Activated CD4-positive, alpha-beta T cell treated with anti-CD3 and anti-CD28 coated beads for 1 hour (primary cell): ENCODE results near the gene CCDC30.

Experiments used
- DNase-seq: peaks from one replicate; pipeline ENCODE4 v3.0.0-alpha.2; 2020

Gene CCDC30

DNA sequence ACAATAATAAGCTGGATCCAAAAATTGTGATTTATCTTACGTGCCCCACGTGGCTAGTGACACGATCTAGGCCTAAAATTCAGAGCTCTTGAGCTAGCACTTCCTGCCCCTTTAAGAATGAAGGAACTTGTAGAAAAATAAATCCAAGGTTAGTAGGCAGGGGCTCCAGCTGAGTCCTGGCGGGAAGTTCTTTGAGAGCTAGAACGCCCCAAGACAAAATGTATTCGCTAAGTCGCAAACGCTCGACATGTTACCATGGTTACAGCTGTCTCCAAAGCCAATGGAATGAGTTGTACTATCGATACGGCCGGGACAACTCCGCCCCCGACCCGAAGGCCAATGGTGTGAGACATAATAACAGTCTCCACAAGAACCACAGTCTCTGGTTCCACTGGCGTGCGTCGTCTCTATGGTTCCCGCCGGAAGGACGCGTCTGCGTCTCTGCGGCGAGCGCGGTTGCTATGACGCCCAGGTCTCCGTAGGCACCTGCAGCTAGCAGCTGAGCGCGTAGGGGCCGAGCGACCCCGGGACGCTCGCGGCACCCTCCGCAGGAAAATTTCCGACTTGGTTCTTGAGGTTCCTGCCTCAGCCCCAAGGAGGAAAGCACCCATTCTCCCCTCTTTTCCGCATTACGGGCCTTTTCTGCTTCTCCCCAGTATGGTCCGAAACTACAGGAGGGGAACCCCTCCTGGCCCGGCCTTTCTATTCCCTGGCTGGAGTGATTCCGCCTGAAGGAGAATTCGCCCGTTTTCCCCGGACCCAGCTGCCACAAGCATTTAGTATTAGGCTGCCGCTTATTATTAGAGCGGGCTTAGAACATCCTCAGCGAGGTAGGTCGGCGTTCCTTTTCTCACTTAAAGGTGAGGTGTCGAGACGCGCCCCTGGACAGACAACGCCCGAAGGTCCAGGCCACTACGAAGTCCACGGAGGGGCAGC is at the start of gene CCDC30:
CCDC30 (plus strand) TSS at position 459 of the 936 bp plus-strand sequence. CDS start 17,266 bp downstream, outside the sequence.
- peak; percentile 94 for DNase-seq

DNA sequence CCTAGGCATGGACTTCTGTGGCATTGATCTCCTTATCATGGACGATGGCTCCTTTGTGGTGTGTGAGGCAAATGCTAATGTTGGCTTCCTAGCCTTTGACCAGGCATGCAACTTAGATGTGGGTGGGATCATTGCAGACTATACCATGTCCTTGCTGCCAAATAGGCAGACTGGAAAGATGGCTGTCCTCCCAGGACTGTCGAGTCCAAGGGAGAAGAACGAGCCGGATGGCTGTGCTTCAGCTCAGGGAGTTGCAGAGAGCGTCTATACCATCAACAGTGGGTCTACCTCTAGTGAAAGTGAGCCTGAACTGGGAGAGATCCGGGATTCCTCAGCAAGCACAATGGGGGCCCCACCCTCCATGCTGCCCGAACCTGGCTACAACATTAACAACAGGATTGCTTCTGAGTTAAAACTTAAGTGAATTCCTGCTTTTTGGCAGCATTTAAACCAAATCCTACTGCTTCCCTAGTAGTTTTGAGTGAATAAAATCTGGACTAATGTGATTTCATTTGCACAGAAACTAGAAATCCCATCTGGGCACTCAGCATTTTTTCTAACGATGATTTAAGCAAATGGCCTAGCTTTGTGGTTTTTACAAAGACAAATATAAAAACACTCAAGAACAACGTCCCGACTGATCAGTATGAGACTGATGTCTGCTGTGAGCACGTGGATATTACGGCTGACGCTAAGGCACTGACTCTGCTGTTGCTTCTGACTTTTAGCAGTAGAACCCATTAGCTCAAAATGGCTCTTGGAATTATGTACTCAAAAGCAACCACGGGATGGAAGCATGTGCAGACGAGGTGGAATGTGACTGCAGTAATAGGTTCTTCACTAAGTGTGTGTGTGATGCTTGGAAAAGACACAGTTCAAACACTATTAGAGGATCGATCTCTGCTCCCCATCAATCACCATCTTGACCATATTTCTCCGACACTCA is 48.3 kb upstream of the CCDC30 start:
- DNase-seq: no peak

- no peak for DNase-seq
Observed at GRCh38 chr1:42417166-42417565, 45.9 kb upstream of the CCDC30 start.

DNA sequence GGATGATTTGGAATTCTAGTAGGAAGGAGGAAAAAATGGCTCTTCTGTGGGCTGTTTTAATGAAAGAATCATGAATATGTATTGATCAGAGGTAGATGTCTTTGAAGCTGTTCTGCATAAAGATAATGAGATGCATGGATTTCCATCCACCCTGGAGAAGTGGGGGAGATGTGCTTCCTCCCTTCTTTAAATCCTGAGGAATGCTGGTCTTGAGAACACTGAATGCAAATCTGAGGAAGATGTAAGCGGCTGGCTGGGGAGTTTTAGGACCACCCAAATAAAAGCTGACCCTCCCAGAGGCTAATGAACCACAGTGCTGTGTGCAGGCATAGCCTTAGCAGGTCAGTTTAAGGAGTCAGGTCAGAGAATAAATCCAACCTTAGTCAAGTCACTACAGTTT is 44.6 kb upstream of the CCDC30 start:
- no peak for DNase-seq

DNA sequence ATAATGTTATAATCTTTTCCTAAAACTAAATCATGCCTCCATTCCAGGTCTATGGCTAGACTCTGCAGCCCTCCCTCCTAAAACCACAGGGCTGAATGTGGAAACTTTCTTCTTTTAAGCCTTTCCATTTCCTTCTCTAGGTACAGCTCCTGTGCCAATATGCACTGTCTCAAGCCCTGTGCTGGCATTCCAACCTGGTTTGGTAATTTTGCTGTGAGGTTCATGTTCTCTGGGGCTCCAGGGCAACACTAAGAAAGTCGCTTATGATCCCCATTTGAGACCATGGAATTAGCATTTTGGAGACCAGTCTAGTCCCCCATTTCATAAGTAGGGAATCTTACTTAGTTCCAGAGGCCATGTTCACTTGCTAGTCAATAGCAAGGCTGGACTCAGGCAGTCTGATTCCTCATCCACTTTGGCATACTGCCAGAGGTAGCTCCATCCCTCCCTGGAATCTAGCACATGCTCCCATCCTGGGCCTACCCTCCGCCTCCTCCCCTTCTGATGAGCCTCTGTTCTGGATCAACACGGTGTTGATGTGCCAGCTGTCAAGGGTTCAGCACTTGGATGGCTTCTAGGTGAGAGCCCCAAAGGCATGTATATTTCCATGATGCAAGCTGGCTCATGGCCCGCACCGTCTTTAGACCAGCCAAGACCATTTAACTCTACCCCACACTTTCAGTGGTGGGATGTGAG is 43.8 kb upstream of the CCDC30 start:
- DNase-seq: no peak

DNA sequence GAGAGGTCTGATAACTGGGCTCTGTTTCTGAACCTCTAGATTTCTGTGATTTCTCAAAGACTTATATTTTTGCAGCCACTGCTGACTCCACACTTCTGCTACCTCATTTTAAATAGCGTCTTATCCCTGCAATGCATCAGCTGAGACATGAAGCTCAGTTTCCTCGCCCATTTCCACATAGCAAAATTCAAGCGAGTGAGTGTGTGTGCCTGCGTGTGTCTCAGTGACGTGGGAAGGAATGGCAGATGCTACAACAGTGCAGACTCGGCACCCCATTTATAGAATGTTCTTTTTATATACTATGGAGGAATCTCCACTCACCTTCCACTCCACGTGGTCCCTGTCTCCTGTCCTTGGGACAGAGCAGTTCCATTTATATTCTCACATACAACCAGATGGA is 43.0 kb upstream of the CCDC30 start:
- no peak for DNase-seq

DNA sequence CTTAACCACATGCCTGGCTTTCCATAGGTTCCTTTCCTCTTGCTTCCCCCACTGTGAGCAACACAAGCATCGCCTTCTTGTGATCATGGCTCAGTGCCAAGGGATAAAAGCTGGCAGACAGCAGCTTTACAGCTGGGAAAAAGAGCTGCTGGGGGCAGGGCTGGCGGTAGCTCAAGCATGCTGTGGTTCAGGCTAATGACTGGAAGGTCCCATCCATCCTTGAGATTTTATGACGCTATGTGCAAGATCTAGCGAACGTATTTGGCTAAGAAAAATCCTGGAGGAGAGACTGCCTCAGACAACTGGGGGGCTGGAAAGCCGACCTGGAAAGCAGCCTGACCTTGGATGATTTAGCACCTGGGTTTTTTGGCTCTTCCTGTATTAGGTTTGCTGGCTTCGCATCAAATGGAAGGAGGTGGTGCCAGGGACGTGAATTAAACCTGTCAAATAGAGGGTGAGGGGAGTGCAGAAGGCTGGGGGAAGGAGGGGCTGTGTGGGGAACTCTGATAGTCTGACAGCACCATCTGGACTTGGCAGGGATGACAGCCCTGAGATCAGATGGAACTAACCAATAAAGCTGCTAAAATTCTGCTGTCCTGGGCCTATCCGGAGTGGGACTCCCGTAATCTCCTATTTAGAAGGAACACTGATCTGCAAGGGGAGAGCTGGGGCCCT is 42.0 kb upstream of the CCDC30 start:
- no peak for DNase-seq

DNA sequence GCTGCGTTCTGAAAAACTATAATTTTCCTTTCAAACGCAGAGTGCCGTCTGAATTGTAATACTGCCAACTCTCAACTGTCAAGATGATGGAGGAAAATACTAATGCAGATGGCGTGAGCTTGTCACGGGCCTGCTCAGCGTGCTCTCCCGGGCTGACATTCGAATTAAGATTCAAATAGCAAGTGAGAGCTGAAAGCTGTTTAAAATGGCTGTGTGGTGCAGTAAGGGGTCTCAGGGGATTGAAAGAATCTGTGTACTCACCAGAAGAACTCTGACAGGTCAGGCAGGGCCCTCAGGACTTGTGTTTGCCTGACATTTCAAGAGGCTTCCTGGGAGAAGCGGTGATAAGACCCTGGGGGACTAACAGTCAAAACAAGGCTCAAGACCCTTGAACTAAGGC is 40.3 kb upstream of the CCDC30 start:
- no peak for DNase-seq

DNA sequence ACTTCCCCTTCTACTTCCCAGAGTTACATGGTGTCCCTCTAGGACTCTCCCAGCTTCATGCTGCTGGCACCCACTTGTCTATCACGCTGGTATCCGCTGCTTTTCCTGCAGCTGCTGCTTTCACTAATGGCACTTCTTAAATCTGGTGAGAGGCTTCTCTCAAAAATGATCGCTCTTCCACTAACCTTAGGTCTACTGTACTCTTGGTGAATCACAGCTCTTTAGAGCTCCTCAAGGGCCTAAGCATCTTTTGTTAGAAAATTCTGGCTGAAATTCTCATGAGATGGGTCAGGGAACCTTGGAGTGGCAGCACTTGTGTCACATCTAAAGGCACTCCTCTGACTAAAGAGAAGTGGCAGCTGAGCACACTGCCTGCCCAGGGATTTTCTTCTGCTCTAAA is 39.4 kb upstream of the CCDC30 start:
- DNase-seq: no peak

DNA sequence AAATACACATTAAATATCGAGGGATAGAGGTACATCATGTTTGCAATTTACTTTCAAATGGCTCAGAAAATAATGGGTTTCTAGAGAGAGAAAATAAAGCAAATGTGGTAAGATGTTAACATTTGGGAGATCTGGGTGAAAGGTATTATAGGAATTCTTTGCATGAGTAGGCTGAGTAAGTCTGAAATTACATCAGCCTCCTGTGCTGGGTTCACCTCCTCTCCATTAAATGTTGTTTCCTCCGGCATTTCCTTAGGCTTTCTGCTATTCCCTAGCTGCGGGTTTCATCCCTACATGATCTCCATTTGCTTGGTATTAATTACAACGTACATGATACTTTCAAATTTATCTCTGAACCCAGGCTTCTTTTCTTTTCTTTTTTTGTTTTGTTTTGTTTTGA is 38.9 kb upstream of the CCDC30 start:
- no peak for DNase-seq

DNA sequence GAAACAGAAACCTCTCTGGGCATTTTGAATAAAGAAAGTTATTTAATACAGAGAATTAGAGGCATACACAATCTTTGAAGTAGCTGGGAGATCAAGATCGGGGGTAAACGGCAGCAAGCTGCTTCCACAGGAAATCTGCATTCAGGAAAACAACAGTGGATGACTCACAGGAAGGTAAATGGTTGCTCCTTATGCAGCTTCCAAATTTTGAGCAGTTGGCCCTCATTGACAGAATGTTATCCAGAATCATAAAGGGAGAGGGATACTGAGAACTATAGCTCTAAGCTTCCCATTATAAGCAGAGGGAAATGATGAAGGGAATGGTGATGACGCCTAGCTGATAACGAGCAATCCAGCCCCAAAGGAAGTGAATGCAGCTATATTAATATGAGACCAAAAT is 35.8 kb upstream of the CCDC30 start:
- no peak for DNase-seq

DNA sequence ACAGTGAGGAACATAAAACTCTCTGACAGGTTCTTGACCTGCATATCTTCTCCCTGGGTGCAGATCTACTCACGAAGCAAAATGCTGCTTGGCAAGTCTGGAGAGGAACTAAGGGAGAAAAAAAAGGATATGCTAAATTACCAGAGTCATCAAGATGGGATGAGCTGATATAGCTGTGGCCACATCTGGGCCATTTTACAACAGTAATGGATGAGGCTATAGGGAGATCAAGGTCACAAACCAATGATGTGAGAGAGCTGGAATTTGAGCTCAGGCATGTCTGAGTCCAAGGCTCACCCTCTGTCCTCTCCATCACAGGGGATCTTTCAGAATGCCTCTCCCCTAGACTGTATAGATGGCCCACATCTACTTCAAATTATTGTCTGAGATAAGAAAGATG is 33.5 kb upstream of the CCDC30 start:
- DNase-seq: no peak

DNA sequence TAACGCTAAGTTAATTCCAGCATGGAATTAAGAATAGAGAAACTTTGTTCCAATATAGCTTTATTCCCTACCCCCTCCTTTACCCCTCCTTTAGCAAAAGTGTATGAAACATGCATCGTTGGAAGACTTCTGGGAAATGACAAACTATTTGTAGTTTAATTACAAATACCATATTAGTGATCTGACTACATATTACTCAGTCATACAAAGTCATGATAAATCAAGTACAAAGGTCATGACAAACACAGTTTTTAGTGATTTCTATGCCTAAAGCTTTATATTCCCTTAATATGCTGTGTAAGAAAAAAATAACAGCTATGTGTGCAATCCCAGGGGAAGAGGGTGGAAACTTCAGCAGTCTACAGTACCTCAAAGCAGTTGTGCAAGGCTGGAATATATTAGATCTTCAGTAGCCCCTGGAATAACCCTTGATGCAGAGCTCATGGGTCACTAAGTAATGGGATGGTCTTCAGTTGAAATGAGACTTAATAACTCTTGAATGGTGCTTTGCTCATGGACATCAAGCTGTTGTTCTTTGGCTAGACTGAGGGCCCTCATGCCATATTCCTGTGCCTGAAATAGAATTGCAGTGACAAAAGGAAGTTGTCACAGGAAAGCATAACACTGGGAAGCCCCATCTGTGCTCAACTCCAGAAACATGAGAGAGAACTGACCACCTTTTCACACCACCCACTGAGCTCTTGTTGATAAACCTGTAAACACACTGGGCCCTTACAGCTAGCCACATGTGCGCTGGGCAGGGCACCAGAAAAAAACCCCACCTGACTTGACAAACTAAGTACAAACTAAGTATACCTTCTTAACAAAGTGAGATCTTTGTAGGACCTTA is 32.6 kb upstream of the CCDC30 start:
- no peak for DNase-seq

GRCh38 chr1:42431514-42431913 is 31.6 kb upstream of the CCDC30 start:
- no peak for DNase-seq

- DNase-seq: no peak
Observed at GRCh38 chr1:42432714-42433113, 30.4 kb upstream of the CCDC30 start.

GRCh38 chr1:42433369-42433768 is 29.7 kb upstream of the CCDC30 start:
- DNase-seq: no peak

DNA sequence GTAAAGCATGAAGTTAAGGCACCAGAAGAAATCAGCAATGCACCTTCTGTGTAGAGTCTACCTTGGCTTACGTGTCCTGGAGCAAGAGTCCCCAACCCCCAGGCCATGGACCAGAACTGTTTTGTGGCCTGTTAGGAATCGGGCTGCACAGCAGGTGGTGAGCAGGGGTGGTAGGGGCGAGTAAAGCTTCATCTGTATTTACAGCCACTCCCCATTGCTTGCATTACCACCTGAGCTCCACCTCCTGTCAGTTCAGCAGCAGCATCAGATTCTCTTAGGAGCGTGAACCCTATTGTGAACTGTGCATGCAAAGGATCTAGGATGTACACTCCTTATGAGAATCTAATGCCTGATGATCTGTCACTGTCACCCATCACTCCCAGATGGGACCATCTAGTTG is 28.7 kb upstream of the CCDC30 start:
- no peak for DNase-seq

DNA sequence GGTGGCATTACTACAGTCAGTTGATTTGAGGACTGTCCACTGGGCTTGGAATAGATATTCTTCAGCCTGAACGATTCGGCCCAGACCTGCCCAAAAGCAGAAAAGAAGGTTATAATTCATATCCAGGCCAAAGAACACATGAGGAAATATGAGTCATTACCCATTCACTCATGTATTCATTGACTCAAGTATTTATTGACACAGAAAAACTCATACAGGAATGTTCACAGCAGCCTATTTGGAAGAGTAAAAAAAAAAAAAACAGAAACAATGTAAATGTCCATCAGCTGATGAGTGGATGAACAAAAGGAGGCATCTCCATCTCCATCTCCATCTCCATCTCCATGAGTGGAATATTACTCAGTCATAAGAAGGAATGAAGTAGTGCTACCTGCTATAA is 23.1 kb upstream of the CCDC30 start:
- no peak for DNase-seq

DNA sequence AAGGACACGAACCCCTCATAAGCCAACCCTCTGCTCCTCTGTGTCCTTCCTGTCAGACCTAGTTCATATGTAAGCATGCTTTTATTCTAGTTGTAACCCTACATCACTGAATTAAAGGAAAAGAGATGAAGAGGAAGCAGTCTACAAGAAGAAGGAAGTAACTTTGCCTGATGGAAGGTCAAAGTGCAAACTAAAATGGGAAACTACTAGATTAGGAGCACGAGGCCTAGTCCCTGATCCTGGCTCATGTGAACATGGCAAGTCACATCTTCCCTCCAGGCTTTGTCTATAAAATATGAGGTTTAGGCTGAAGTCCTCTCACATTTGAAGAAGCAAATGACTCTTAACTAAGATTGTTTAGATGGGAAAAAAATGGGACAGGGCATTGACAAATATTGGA is 20.4 kb upstream of the CCDC30 start:
- DNase-seq: no peak

DNA sequence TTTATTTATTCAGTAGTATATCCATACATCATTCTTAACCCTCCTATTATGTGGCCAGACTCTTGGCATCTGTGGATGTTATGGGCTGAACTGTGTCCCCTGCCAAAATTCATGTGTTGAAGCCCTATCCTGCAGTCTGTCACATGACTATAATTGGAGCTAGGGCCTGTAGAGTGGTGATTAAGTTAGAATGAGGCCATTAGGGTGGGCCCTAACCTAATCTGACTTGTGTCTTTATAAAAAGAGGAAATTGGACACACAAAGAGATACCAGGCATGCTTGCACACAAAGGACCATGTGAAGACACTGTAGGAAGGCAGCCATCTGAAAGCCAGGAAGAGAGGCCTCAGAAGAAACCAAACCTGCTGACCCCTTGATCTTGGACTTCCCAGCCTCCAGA is 13.8 kb upstream of the CCDC30 start:
- DNase-seq: no peak

- no peak for DNase-seq
Observed at GRCh38 chr1:42450061-42450460, 13.0 kb upstream of the CCDC30 start.

GRCh38 chr1:42453386-42453785 is 9.7 kb upstream of the CCDC30 start:
- DNase-seq: no peak
